H1 (cell line): ENCODE measurements around the gene SNX20. TPM values are rescaled to one million over a fixed set of nuclear protein-coding genes. Genes with fewer than 3 reads are reported as not detected.

ENCODE experiments used
- CTCF ChIA-PET: fragments of 300-600 bp; sonication (Branson Sonifier 250); formaldehyde crosslinking; loops from one replicate; lab custom pipeline; 2021; ENCODE audit not compliant: partially characterized antibody; lab: Charles Lee
- POLR2A ChIA-PET: fragments of 300-600 bp; sonication (Branson Sonifier 250); formaldehyde crosslinking; loops from one replicate; lab custom pipeline; 2021; ENCODE audit warnings: inconsistent platforms; ENCODE audit not compliant: partially characterized antibody; lab: Charles Lee
- DNase-seq, 2 experiments: peaks; one replicate each; pipeline versions ENCODE4 v3.0.0 to v3.0.0-alpha.2; 2010 to 2022; ENCODE audit warnings: low spot score in 2 of 2, low read depth in 1 of 2, mixed read lengths in 1 of 2
- FAIRE-seq: peaks from 2 replicates; lab custom pipeline; 2011; peaks lifted over from hg19 to GRCh38; lab: Jason Lieb, UNC
- H2AFZ ChIP-seq: 2 replicates; pipeline ENCODE4 v1.8.1; 2012; ENCODE audit warnings: low read length, inconsistent platforms
- H2AK5ac ChIP-seq: 2 replicates; pipeline ENCODE4 v1.6.1; 2013; ENCODE audit warnings: low read depth, low read length
- H2BK120ac ChIP-seq: replicated peaks from 2 replicates; pipeline ENCODE3; 2013; ENCODE audit warnings: low read depth, low read length, inconsistent platforms
- H2BK12ac ChIP-seq: 2 replicates; pipeline ENCODE4 v1.6.1; 2013; ENCODE audit warnings: low read depth, low read length
- H2BK15ac ChIP-seq: 2 replicates; pipeline ENCODE4 v1.6.1; 2013; ENCODE audit warnings: low read length
- H2BK20ac ChIP-seq: 2 replicates; pipeline ENCODE4 v1.6.1; 2013; ENCODE audit warnings: low read length
- H2BK5ac ChIP-seq: 2 replicates; pipeline ENCODE4 v1.6.1; 2013; ENCODE audit warnings: low read depth, low read length
- H3K14ac ChIP-seq: 2 replicates; pipeline ENCODE4 v1.6.1; 2013; ENCODE audit warnings: inconsistent platforms; ENCODE audit not compliant: insufficient read length
- H3K18ac ChIP-seq: 2 replicates; pipeline ENCODE4 v1.6.1; 2013; ENCODE audit warnings: low read length; ENCODE audit errors: extremely low read depth
- H3K23ac ChIP-seq: 2 replicates; pipeline ENCODE4 v1.6.1; 2013; ENCODE audit warnings: inconsistent platforms; ENCODE audit not compliant: insufficient read length
- H3K23me2 ChIP-seq: 2 replicates; pipeline ENCODE4 v1.6.1; 2013; ENCODE audit warnings: low read depth, low read length
- H3K27ac ChIP-seq: 2 replicates; pipeline ENCODE4 v1.6.1; 2011; ENCODE audit warnings: low read depth, low read length, inconsistent platforms
- H3K27me3 ChIP-seq, 4 experiments: replicated peaks in 1 of 4; 1 replicate in 1 of 4; 2 replicates in 3 of 4; pipeline versions ENCODE4 v1.6.1 to v1.8.1; 2011 to 2013; ENCODE audit warnings: low read length in 3 of 4, mild to moderate bottlenecking in 3 of 4, inconsistent platforms in 2 of 4, mixed read lengths in 2 of 4, moderate library complexity in 1 of 4; ENCODE audit not compliant: control insufficient read depth in 3 of 4, insufficient read depth in 3 of 4; ENCODE audit errors: extremely low read depth in 1 of 4
- H3K36me3 ChIP-seq, 4 experiments: 2 replicates each; pipeline versions ENCODE4 v1.6.1 to v1.8.1; 2011 to 2013; ENCODE audit warnings: mild to moderate bottlenecking in 4 of 4, low read length in 3 of 4, moderate library complexity in 2 of 4, control low read depth in 1 of 4, inconsistent platforms in 1 of 4; ENCODE audit not compliant: insufficient read depth in 4 of 4, control insufficient read depth in 2 of 4
- H3K4ac ChIP-seq: replicated peaks from 2 replicates; pipeline ENCODE3; 2013; ENCODE audit warnings: low read length, low read depth, mixed read lengths, inconsistent platforms; ENCODE audit not compliant: insufficient read length
- H3K4me1 ChIP-seq, 4 experiments: replicated peaks in 1 of 4; 1 replicate in 1 of 4; 2 replicates in 3 of 4; pipeline versions ENCODE4 v1.6.1 to v1.8.1; 2011 to 2013; ENCODE audit warnings: low read length in 3 of 4, inconsistent platforms in 2 of 4, mixed read lengths in 1 of 4; ENCODE audit not compliant: insufficient read depth in 4 of 4, control insufficient read depth in 3 of 4
- H3K4me2 ChIP-seq, 2 experiments: 2 replicates each; pipeline versions ENCODE4 v1.6.1 to v1.8.1; 2011 to 2013; ENCODE audit warnings: low read depth in 2 of 2, low read length in 2 of 2, control low read depth in 1 of 2, inconsistent platforms in 1 of 2, mild to moderate bottlenecking in 1 of 2; ENCODE audit not compliant: insufficient read depth in 1 of 2
- H3K4me3 ChIP-seq, 4 experiments: fragments of 200-600, 300-600 bp in 1 of 4; sonication (generic), shearing (Covaris generic), sonication (Bioruptor Twin) in 1 of 4; 2 replicates each; pipeline versions ENCODE4 v1.5.1 to v1.8.1; 2011 to 2016; ENCODE audit warnings: low read length in 4 of 4, low read depth in 3 of 4, control low read depth in 2 of 4, inconsistent platforms in 2 of 4, mild to moderate bottlenecking in 2 of 4, mixed read lengths in 1 of 4, moderate library complexity in 1 of 4; ENCODE audit not compliant: insufficient read depth in 2 of 4; ENCODE audit errors: extremely low read depth in 1 of 4
- H3K56ac ChIP-seq: replicated peaks from 2 replicates; pipeline ENCODE3; 2013; ENCODE audit warnings: low read depth, mild to moderate bottlenecking, mixed read lengths, low read length, inconsistent platforms; ENCODE audit not compliant: insufficient read length
- H3K79me1 ChIP-seq: 2 replicates; pipeline ENCODE4 v1.6.1; 2013; ENCODE audit warnings: low read depth, low read length, control low read depth
- H3K79me2 ChIP-seq, 2 experiments: 2 replicates each; pipeline versions ENCODE4 v1.6.1 to v1.8.1; 2012 to 2013; ENCODE audit warnings: low read length in 2 of 2, mild to moderate bottlenecking in 2 of 2, inconsistent platforms in 1 of 2; ENCODE audit not compliant: insufficient read depth in 2 of 2, control insufficient read depth in 1 of 2
- H3K9ac ChIP-seq, 4 experiments: replicated peaks in 1 of 4; 1 replicate in 1 of 4; 2 replicates in 3 of 4; pipeline versions ENCODE4 v1.6.1 to v1.8.1; 2011 to 2013; ENCODE audit warnings: low read depth in 3 of 4, low read length in 3 of 4, control low read depth in 2 of 4, mild to moderate bottlenecking in 2 of 4, moderate library complexity in 2 of 4, inconsistent platforms in 1 of 4; ENCODE audit errors: extremely low read depth in 1 of 4
- H3K9me3 ChIP-seq, 2 experiments: 2 replicates each; pipeline versions ENCODE4 v1.6.1 to v1.8.1; 2012 to 2013; ENCODE audit warnings: mild to moderate bottlenecking in 2 of 2, moderate library complexity in 2 of 2, control low read depth in 1 of 2, inconsistent platforms in 1 of 2, low read depth in 1 of 2, low read length in 1 of 2, mixed read lengths in 1 of 2; ENCODE audit not compliant: insufficient read depth in 2 of 2
- H4K20me1 ChIP-seq, 2 experiments: replicated peaks in 1 of 2; 2 replicates each; pipeline versions ENCODE3 to v1.8.1; 2011 to 2013; ENCODE audit warnings: inconsistent platforms in 2 of 2, low read length in 2 of 2, mild to moderate bottlenecking in 1 of 2; ENCODE audit not compliant: insufficient read depth in 2 of 2, control insufficient read depth in 1 of 2
- H4K5ac ChIP-seq: 2 replicates; pipeline ENCODE4 v1.6.1; 2013; ENCODE audit warnings: low read length, low read depth, mixed read lengths, inconsistent platforms; ENCODE audit not compliant: insufficient read length
- H4K8ac ChIP-seq: 2 replicates; pipeline ENCODE4 v1.8.0; 2013; ENCODE audit warnings: mild to moderate bottlenecking, moderate library complexity, low read length, inconsistent platforms; ENCODE audit not compliant: insufficient read depth; ENCODE audit errors: extremely low read depth
- H4K91ac ChIP-seq: replicated peaks from 2 replicates; pipeline ENCODE3; 2013; ENCODE audit warnings: low read length, mixed read lengths, inconsistent platforms; ENCODE audit not compliant: insufficient read length
- ASH2L ChIP-seq: fragments of 200-600, 300-600 bp; sonication (generic); IDR thresholded peaks from one replicate; pipeline ENCODE4 v1.7.1; 2017; ENCODE audit warnings: low read length
- CBX5 ChIP-seq: fragments of 300-800, 300-1000 bp; sonication (generic); IDR thresholded peaks from 2 replicates; pipeline ENCODE4 v1.7.1; 2016; ENCODE audit warnings: antibody characterized with exemption, low read length, low read depth
- GTF2F1 ChIP-seq: IDR thresholded peaks from 2 replicates; pipeline ENCODE4 v1.6.1; 2012; ENCODE audit warnings: low read depth, low read length, improper control_type of control experiment, borderline replicate concordance
- MAFK ChIP-seq: IDR thresholded peaks from 2 replicates; pipeline ENCODE4 v1.6.1; 2012; ENCODE audit warnings: low read depth, mild to moderate bottlenecking, improper control_type of control experiment, low read length
- NANOG ChIP-seq: IDR thresholded peaks from 2 replicates; pipeline ENCODE4 v1.6.1; 2011; ENCODE audit warnings: low read length, low read depth, mild to moderate bottlenecking, inconsistent platforms; ENCODE audit not compliant: insufficient read depth, poor library complexity, severe bottlenecking
- RAD21 ChIP-seq, 2 experiments: IDR thresholded peaks in 1 of 2; conservative IDR thresholded peaks in 1 of 2; 2 replicates each; pipeline ENCODE4 v1.6.1; 2011; ENCODE audit warnings: low read depth in 2 of 2, low read length in 2 of 2, improper control_type of control experiment in 1 of 2, inconsistent platforms in 1 of 2, mild to moderate bottlenecking in 1 of 2, moderate library complexity in 1 of 2
- RXRA ChIP-seq: IDR thresholded peaks from 2 replicates; pipeline ENCODE4 v1.6.1; 2011; ENCODE audit warnings: low read depth, mild to moderate bottlenecking, low read length, moderate library complexity; ENCODE audit not compliant: insufficient read depth
- TAF1 ChIP-seq: IDR thresholded peaks from 2 replicates; pipeline ENCODE4 v1.6.1; 2011; ENCODE audit warnings: mild to moderate bottlenecking, low read depth, low read length
- TCF12 ChIP-seq: IDR thresholded peaks from 2 replicates; pipeline ENCODE4 v1.6.1; 2011; ENCODE audit warnings: low read depth, mild to moderate bottlenecking, low read length
- ZNF274 ChIP-seq: IDR thresholded peaks from 2 replicates; pipeline ENCODE4 v1.7.0; 2012; ENCODE audit warnings: low read length, borderline replicate concordance; ENCODE audit errors: extremely low read depth
- WGBS, 2 experiments: shearing (Covaris generic) in 1 of 2; methylation state at CpG; one replicate each; pipeline versions ENCODE4 v1.1.6 to v1.1.7; 2013 to 2015; ENCODE audit warnings: low lambda C conversion rate in 2 of 2, mixed read lengths in 2 of 2, inconsistent platforms in 1 of 2, low coverage in 1 of 2, missing lambda C conversion rate in 1 of 2; ENCODE audit not compliant: insufficient replicate concordance in 2 of 2, insufficient coverage in 1 of 2, insufficient read length in 1 of 2; ENCODE audit errors: extremely low coverage in 1 of 2, missing lambda C conversion rate in 1 of 2; 5-methylcytosine and 5-hydroxymethylcytosine counted together
- polyA plus RNA-seq, 7 experiments: library from polyadenylated mRNA; depleted of rRNA in 3 of 7; stranded (reverse) in 5 of 7; unstranded in 2 of 7; fragments of >200 nt in 5 of 7; fragments of 200-250 nt in 2 of 7; gene quantifications; 1 replicate in 5 of 7; 2 replicates in 1 of 7; 4 replicates in 1 of 7; pipeline versions ENCODE4 v1.2.1 to v1.2.3, GENCODE V29; 2011 to 2013; ENCODE audit warnings: missing spikeins in 2 of 7, mixed read lengths in 2 of 7
- total RNA-seq: library from RNA; stranded (reverse); fragmentation: NEBNext Ultra II Directional; extraction: Animal tissue kit (Norgen Biotek cat#: 25700); gene quantifications from 2 replicates; pipeline ENCODE4 v1.2.1, GENCODE V29; 2021
- TF ChIP-seq, protein P1 (sequence below): IDR thresholded peaks from 2 replicates; pipeline ENCODE4 v1.6.1; 2011; ENCODE audit warnings: low read length, improper control_type of control experiment

Gene SNX20
- total and polyA plus RNA-seq, 2 of the 8 experiments (the other 6 are each of a cell fraction or from before 2014, with no cell fraction given) = not detected

DNA sequence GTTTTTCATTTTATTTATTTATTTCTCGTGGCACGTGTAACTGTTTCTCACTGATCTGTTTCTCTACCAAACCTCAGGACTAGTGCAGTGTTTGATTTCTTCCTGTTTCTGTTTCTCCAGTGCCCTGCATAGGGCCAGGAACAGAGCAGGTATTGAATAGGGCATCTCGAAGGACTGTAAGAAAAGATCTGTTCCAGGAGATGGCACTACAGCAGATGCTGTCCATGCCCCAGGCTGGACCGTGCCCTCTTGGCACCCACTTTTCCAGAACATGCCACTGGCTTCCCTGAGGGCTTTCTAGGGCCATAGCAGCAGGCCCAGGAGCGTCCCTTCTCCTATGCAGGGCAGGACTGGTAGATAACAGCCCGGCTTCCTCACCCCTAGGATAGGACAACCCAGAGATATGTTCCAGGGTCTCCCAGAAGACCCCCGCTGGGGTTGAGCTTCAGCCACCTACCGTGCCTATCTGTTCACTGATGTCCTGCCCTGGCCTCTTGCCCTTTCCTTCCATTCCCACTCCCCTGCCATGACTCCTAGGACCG, 4.4 kb downstream of the SNX20 start:
- no peak overlapping the region for H2BK5ac ChIP-seq
- no peak overlapping the region for H3K18ac ChIP-seq
- no peak overlapping the region for H2BK15ac ChIP-seq
- no peak overlapping the region for H3K4ac ChIP-seq
- no peak overlapping the region for H2BK120ac ChIP-seq
- H2BK20ac ChIP-seq = no peak overlapping the region
- ChIA-PET POLR2A (no interaction called here), CTCF (interaction anchor here (0.6 to 21.1 kb wide), 21 partner anchors 10 to 399 kb away, joined by 3 to 279 read pairs (median 4); no protein-coding TSS in a partner anchor)
- no peak overlapping the region for H4K91ac ChIP-seq
- H3K23ac ChIP-seq = no peak overlapping the region
- no peaks in the 10 kb centered on the region for H3K79me1 ChIP-seq
- no peaks in the 10 kb centered on the region for H4K20me1 ChIP-seq
- H3K4me2 ChIP-seq = no peak overlapping the region
- H3K9me3 ChIP-seq = peaks cover 10 to 19% of the 10 kb centered on the region in 2 experiments
- TF ChIP-seq TAF1 = no peak
- TF ChIP-seq RXRA = no peak
- TF ChIP-seq, protein P1, sequence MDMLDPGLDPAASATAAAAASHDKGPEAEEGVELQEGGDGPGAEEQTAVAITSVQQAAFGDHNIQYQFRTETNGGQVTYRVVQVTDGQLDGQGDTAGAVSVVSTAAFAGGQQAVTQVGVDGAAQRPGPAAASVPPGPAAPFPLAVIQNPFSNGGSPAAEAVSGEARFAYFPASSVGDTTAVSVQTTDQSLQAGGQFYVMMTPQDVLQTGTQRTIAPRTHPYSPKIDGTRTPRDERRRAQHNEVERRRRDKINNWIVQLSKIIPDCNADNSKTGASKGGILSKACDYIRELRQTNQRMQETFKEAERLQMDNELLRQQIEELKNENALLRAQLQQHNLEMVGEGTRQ = no peak
- no peak for TF ChIP-seq GTF2F1
- no peak for TF ChIP-seq CBX5
- TF ChIP-seq RAD21 (IDR thresholded peaks at IDR 0.05 in 1 of 2, conservative IDR thresholded peaks at IDR 0.05 in 1 of 2; ENCODE audit: low read depth in 2 of 2, low read length in 2 of 2) = no peak
- TF ChIP-seq ZNF274 = no peak
- no peak for TF ChIP-seq MAFK
- no peak for TF ChIP-seq TCF12
- no peak for TF ChIP-seq ASH2L
- TF ChIP-seq NANOG = no peak
- H3K4me3 ChIP-seq = no peak overlapping the region
- H2BK12ac ChIP-seq = no peak overlapping the region
- no peak overlapping the region for H3K14ac ChIP-seq
- H3K23me2 ChIP-seq = no peaks in the 10 kb centered on the region; the same call in 1 of the 2 replicates
- FAIRE-seq (no peak), DNase-seq (no peak)
- no peak overlapping the region for H4K8ac ChIP-seq
- H3K27ac ChIP-seq = no peak overlapping the region
- H3K56ac ChIP-seq = no peak overlapping the region
- no peaks in the 10 kb centered on the region for H3K79me2 ChIP-seq
- no peak overlapping the region for H2AFZ ChIP-seq
- H2AK5ac ChIP-seq = no peak overlapping the region
- no peaks in the 10 kb centered on the region for H3K4me1 ChIP-seq
- H3K27me3 ChIP-seq = no peaks in the 10 kb centered on the region
- H3K9ac ChIP-seq = no peak overlapping the region
- no peaks in the 10 kb centered on the region for H3K36me3 ChIP-seq
- 85% methylated on average over 8 of the region's 9 CpGs; no CpG with 5 or more reads in 1 of the 2 experiments for WGBS, 2 experiments
- H4K5ac ChIP-seq = no peak overlapping the region
